HCT116 (cell line): ENCODE measurements around the gene ZNF674. TPM values are rescaled to one million over a fixed set of nuclear protein-coding genes. Genes with fewer than 3 reads are reported as not detected.

Experiments used
- ATAC-seq: fragments of 200-7000 bp; cut with Tn5 transposase; 2 replicates; pipeline ENCODE4 v1.9.1; 2020; ENCODE audit warnings: mild to moderate bottlenecking, moderate library complexity
- BruUV-seq: library from RNA; stranded (reverse); fragments of 400-500 nt; replicated peaks from 2 replicates; lab custom pipeline; 2021; lab: Mats Ljungman, UMichigan
- CTCF ChIA-PET: fragments of 300-600 bp; sonication (Branson Sonifier 250); formaldehyde crosslinking; loops from one replicate; lab custom pipeline; 2021; ENCODE audit warnings: antibody characterized with exemption; lab: Charles Lee
- POLR2A ChIA-PET: fragments of 300-600, 350-600 bp; sonication (Branson Sonifier 250); formaldehyde crosslinking; loops from one replicate; lab custom pipeline; 2021; ENCODE audit warnings: antibody characterized with exemption; lab: Charles Lee
- RAD21 ChIA-PET, 2 experiments: fragments of 300-600 bp; sonication (Branson Sonifier 250); formaldehyde crosslinking; loops; one replicate each; lab custom pipeline; 2023; ENCODE audit warnings: low total read pairs in 2 of 2; ENCODE audit not compliant: uncharacterized antibody in 2 of 2, unreplicated experiment in 2 of 2, low non-redundant PET in 1 of 2; lab: Charles Lee
- DNase-seq: peaks from one replicate; pipeline ENCODE4 v3.0.0-alpha.2; 2010; ENCODE audit warnings: low read depth, low spot score
- H2AFZ ChIP-seq: fragments of 200-600 bp; shearing (Covaris generic), sonication (generic); 2 replicates; pipeline ENCODE4 v1.6.1; 2017; ENCODE audit warnings: low read depth, mixed run types, mixed read lengths, antibody characterized with exemption, low read length; ENCODE audit not compliant: poor library complexity, severe bottlenecking
- H3K27ac ChIP-seq: 2 replicates; pipeline ENCODE4 v1.5.1; 2012; ENCODE audit warnings: low read depth, low read length
- H3K27me3 ChIP-seq: fragments of 200-600 bp; sonication (generic); 2 replicates; pipeline ENCODE4 v1.6.1; 2016; ENCODE audit warnings: mixed run types, low read length, mixed read lengths; ENCODE audit not compliant: insufficient read depth
- H3K36me3 ChIP-seq, 2 experiments: fragments of 200-500 bp in 1 of 2; fragments of 200-600 bp in 1 of 2; sonication (Bioruptor generic) in 1 of 2; sonication (generic) in 1 of 2; 2 replicates each; pipeline versions ENCODE4 v1.5.1 to v1.6.1; 2014 to 2016; ENCODE audit warnings: low read length in 2 of 2, inconsistent platforms in 1 of 2, mixed read lengths in 1 of 2, mixed run types in 1 of 2; ENCODE audit not compliant: insufficient read depth in 2 of 2, control insufficient read depth in 1 of 2
- H3K4me1 ChIP-seq, 2 experiments: fragments of 200-600 bp in 1 of 2; sonication (generic) in 1 of 2; 2 replicates each; pipeline versions ENCODE4 v1.5.1 to v1.6.1; 2012 to 2017; ENCODE audit warnings: low read length in 2 of 2, inconsistent platforms in 1 of 2, mild to moderate bottlenecking in 1 of 2, mixed read lengths in 1 of 2, mixed run types in 1 of 2, moderate library complexity in 1 of 2; ENCODE audit not compliant: insufficient read depth in 2 of 2, control insufficient read depth in 1 of 2
- H3K4me2 ChIP-seq: fragments of 200-600 bp; sonication (generic); 2 replicates; pipeline ENCODE4 v1.6.1; 2017; ENCODE audit warnings: mixed run types, low read length, mixed read lengths
- H3K4me3 ChIP-seq, 2 experiments: fragments of 200-600 bp in 1 of 2; sonication (generic) in 1 of 2; replicated peaks in 1 of 2; 2 replicates each; pipeline ENCODE4 v1.5.1; 2011 to 2016; ENCODE audit warnings: low read length in 2 of 2, control low read depth in 1 of 2, low read depth in 1 of 2, mild to moderate bottlenecking in 1 of 2, mixed read lengths in 1 of 2, mixed run types in 1 of 2
- H3K79me2 ChIP-seq: fragments of 200-600 bp; sonication (generic); 2 replicates; pipeline ENCODE4 v1.6.1; 2017; ENCODE audit warnings: mild to moderate bottlenecking, mixed run types, low read length, moderate library complexity, mixed read lengths; ENCODE audit not compliant: insufficient read depth
- H3K9ac ChIP-seq: fragments of 200-600 bp; sonication (generic); 2 replicates; pipeline ENCODE4 v1.6.1; 2016; ENCODE audit warnings: low read length, mixed read lengths
- H3K9me2 ChIP-seq: fragments of 200-600 bp; sonication (generic), shearing (Covaris generic); 2 replicates; pipeline ENCODE4 v1.6.1; 2017; ENCODE audit warnings: mixed run types, mild to moderate bottlenecking, moderate library complexity; ENCODE audit not compliant: insufficient read depth
- H3K9me3 ChIP-seq, 2 experiments: fragments of 200-500 bp in 1 of 2; fragments of 200-600 bp in 1 of 2; sonication (Bioruptor generic) in 1 of 2; sonication (generic) in 1 of 2; 2 replicates each; pipeline ENCODE4 v1.6.1; 2014 to 2017; ENCODE audit warnings: low read length in 2 of 2, mixed read lengths in 2 of 2, inconsistent platforms in 1 of 2, low read depth in 1 of 2, mild to moderate bottlenecking in 1 of 2, mixed run types in 1 of 2, moderate library complexity in 1 of 2; ENCODE audit not compliant: control insufficient read depth in 1 of 2, insufficient read depth in 1 of 2
- H4K20me1 ChIP-seq: fragments of 200-600 bp; sonication (generic), shearing (Covaris generic); 2 replicates; pipeline ENCODE4 v1.6.1; 2017; ENCODE audit warnings: mixed run types, mild to moderate bottlenecking, moderate library complexity; ENCODE audit not compliant: insufficient read depth
- CEBPB ChIP-seq: IDR thresholded peaks from 2 replicates; pipeline ENCODE4 v1.6.1; 2012; ENCODE audit warnings: low read depth
- EGR1 ChIP-seq: IDR thresholded peaks from 2 replicates; pipeline ENCODE4 v1.6.1; 2012; ENCODE audit warnings: low read depth
- ELF1 ChIP-seq: IDR thresholded peaks from 2 replicates; pipeline ENCODE4 v1.6.1; 2012; ENCODE audit warnings: low read depth, borderline replicate concordance
- RAD21 ChIP-seq: IDR thresholded peaks from 2 replicates; pipeline ENCODE4 v1.6.1; 2012; ENCODE audit warnings: low read depth, mild to moderate bottlenecking
- REST ChIP-seq: IDR thresholded peaks from 2 replicates; pipeline ENCODE4 v1.6.1; 2012; ENCODE audit warnings: low read depth
- SP1 ChIP-seq: IDR thresholded peaks from 2 replicates; pipeline ENCODE4 v1.6.1; 2012; ENCODE audit warnings: low read depth
- SRF ChIP-seq: IDR thresholded peaks from 2 replicates; pipeline ENCODE4 v1.6.1; 2012; ENCODE audit warnings: low read depth
- YY1 ChIP-seq: IDR thresholded peaks from 2 replicates; pipeline ENCODE4 v1.6.1; 2011; ENCODE audit warnings: low read length, low read depth, moderate library complexity, mild to moderate bottlenecking; ENCODE audit not compliant: insufficient replicate concordance; ENCODE audit errors: extremely low read depth
- ZBTB33 ChIP-seq: IDR thresholded peaks from 2 replicates; pipeline ENCODE4 v1.6.1; 2011; ENCODE audit warnings: mild to moderate bottlenecking, low read length, moderate library complexity; ENCODE audit not compliant: insufficient replicate concordance; ENCODE audit errors: extremely low read depth
- intact Hi-C: fragments of 100-400 bp; cut with micrococcal nuclease; formaldehyde crosslinking; loops from 2 replicates; pipeline ENCODE4 v1.10.0; 2022
- total RNA-seq: library from RNA; stranded (reverse); gene quantifications from one replicate; pipeline ENCODE4 v1.2.1, GENCODE V29; 2021; ENCODE audit not compliant: unreplicated experiment
- TF ChIP-seq, protein P1 (sequence below): IDR thresholded peaks from 2 replicates; pipeline ENCODE4 v1.6.1; 2012
- TF ChIP-seq, protein P2 (sequence below), 3 experiments: fragments of 200-600 bp in 1 of 3; sonication (generic) in 1 of 3; IDR thresholded peaks in 2 of 3; conservative IDR thresholded peaks in 1 of 3; 2 replicates each; pipeline ENCODE4 v1.5.1; 2012 to 2017; ENCODE audit warnings: low read depth in 2 of 3, low read length in 2 of 3, antibody characterized with exemption in 1 of 3, borderline replicate concordance in 1 of 3, control low read depth in 1 of 3, mild to moderate bottlenecking in 1 of 3, mixed read lengths in 1 of 3, mixed run types in 1 of 3, moderate library complexity in 1 of 3; ENCODE audit not compliant: insufficient read depth in 1 of 3

ZNF674 gene
- total RNA-seq, 1 experiment from 2014 or later, result 5.2 TPM

GRCh38 chrX:46577221-46578005 is 32.2 kb upstream of the ZNF674 start:
- Histone ChIP-seq H3K79me2 (peaks cover 13% of the 10 kb centered on the region), H3K36me3 (no peaks in the 10 kb centered on the region), H2AFZ (no peak overlapping the region), H3K27me3 (no peaks in the 10 kb centered on the region), H4K20me1 (no peaks in the 10 kb centered on the region), H3K4me3 (no peak overlapping the region), H3K27ac (no peak overlapping the region), H3K4me2 (no peak overlapping the region), H3K4me1 (peaks cover 13 to 43% of the 10 kb centered on the region in 2 experiments), H3K9me3 (no peaks in the 10 kb centered on the region), H3K9ac (no peak overlapping the region), H3K9me2 (no peaks in the 10 kb centered on the region)
- no TSS peak for BruUV-seq
- ChIA-PET RAD21 (no interaction called here), CTCF (no interaction called here), POLR2A (no interaction called here)
- no peak for DNase-seq
- ATAC-seq, result no peak
- intact Hi-C loops, result no loop called here
- TF ChIP-seq YY1 (no peak), EGR1 (no peak), ELF1 (no peak), CEBPB (no peak), ZBTB33 (no peak), SP1 (no peak), REST (no peak), RAD21 (no peak), SRF (no peak)
- TF ChIP-seq, protein P1, sequence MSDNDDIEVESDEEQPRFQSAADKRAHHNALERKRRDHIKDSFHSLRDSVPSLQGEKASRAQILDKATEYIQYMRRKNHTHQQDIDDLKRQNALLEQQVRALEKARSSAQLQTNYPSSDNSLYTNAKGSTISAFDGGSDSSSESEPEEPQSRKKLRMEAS, result no peak
- TF ChIP-seq, protein P2, sequence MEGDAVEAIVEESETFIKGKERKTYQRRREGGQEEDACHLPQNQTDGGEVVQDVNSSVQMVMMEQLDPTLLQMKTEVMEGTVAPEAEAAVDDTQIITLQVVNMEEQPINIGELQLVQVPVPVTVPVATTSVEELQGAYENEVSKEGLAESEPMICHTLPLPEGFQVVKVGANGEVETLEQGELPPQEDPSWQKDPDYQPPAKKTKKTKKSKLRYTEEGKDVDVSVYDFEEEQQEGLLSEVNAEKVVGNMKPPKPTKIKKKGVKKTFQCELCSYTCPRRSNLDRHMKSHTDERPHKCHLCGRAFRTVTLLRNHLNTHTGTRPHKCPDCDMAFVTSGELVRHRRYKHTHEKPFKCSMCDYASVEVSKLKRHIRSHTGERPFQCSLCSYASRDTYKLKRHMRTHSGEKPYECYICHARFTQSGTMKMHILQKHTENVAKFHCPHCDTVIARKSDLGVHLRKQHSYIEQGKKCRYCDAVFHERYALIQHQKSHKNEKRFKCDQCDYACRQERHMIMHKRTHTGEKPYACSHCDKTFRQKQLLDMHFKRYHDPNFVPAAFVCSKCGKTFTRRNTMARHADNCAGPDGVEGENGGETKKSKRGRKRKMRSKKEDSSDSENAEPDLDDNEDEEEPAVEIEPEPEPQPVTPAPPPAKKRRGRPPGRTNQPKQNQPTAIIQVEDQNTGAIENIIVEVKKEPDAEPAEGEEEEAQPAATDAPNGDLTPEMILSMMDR (IDR thresholded peaks at IDR 0.05 in 2 of 3, conservative IDR thresholded peaks at IDR 0.05 in 1 of 3; ENCODE audit: borderline replicate concordance in 1 of 3, insufficient read depth in 1 of 3, low read depth in 2 of 3, low read length in 2 of 3), result no peak
